ENCODE data around the gene TMEM138. TPM values are rescaled to one million over a fixed set of nuclear protein-coding genes. Genes with fewer than 3 reads are reported as not detected.

TMEM138 gene
- polyA plus RNA-seq, 1 donor, result 19.1 TPM

- no peak for DNase-seq (ENCODE audit: low read depth)
These were observed 43.9 kb downstream of the TMEM138 start for GRCh38 chr11:61406067-61406466.

GRCh38 chr11:61406991-61407728, 45.0 kb downstream of the TMEM138 start:
- no peak for DNase-seq (ENCODE audit: low read depth)

- DNase-seq (ENCODE audit: low read depth), result no peak
These were observed 49.4 kb downstream of the TMEM138 start for GRCh38 chr11:61411589-61411988.

GRCh38 chr11:61413496-61413895, 51.3 kb downstream of the TMEM138 start:
- no peak for DNase-seq (ENCODE audit: low read depth)

- no peak for DNase-seq (ENCODE audit: low read depth)
These were observed 52.4 kb downstream of the TMEM138 start for GRCh38 chr11:61414547-61414946.

- no peak for DNase-seq (ENCODE audit: low read depth)
These were observed 53.2 kb downstream of the TMEM138 start for GRCh38 chr11:61415381-61415780.

- no peak for DNase-seq (ENCODE audit: low read depth)
These were observed 54.8 kb downstream of the TMEM138 start for GRCh38 chr11:61416941-61417340.

GRCh38 chr11:61417670-61418069, 55.5 kb downstream of the TMEM138 start:
- DNase-seq (ENCODE audit: low read depth), result no peak

- no peak for DNase-seq (ENCODE audit: low read depth)
These were observed 56.0 kb downstream of the TMEM138 start for GRCh38 chr11:61418136-61418535.

Other genes with a start within 250 kb of the TMEM138 start
- 16.9 TPM for gene VPS37C, start 200.9 kb upstream of the TMEM138 start, polyA plus RNA-seq (ENCODE audit: insufficient read length)
- 1.5 TPM for gene PGA3, start 158.9 kb upstream of the TMEM138 start, polyA plus RNA-seq (ENCODE audit: insufficient read length)
- gene PGA4, start 140.0 kb upstream of the TMEM138 start, polyA plus RNA-seq (ENCODE audit: insufficient read length), result 1.1 TPM
- gene PGA5, start 121.2 kb upstream of the TMEM138 start, polyA plus RNA-seq (ENCODE audit: insufficient read length), result 1.7 TPM
- gene VWCE, start 67.1 kb upstream of the TMEM138 start, polyA plus RNA-seq (ENCODE audit: insufficient read length), result 11.0 TPM
- gene DDB1, start 29.3 kb upstream of the TMEM138 start, polyA plus RNA-seq (ENCODE audit: insufficient read length), result 195 TPM
- gene TKFC, start 29.1 kb upstream of the TMEM138 start, polyA plus RNA-seq (ENCODE audit: insufficient read length), result 18.5 TPM
- 16.4 TPM for gene CYB561A3, start 492 bp upstream of the TMEM138 start, polyA plus RNA-seq (ENCODE audit: insufficient read length)
- 13.1 TPM for gene TMEM216, start 30.2 kb downstream of the TMEM138 start, polyA plus RNA-seq (ENCODE audit: insufficient read length)
- gene CPSF7, start 67.6 kb downstream of the TMEM138 start, polyA plus RNA-seq (ENCODE audit: insufficient read length), result 72.1 TPM
- gene SDHAF2, start 67.8 kb downstream of the TMEM138 start, polyA plus RNA-seq (ENCODE audit: insufficient read length), result 27.8 TPM
- gene LRRC10B, start 146.4 kb downstream of the TMEM138 start, polyA plus RNA-seq (ENCODE audit: insufficient read length), result 0.14 TPM
- gene SYT7, start 218.7 kb downstream of the TMEM138 start, polyA plus RNA-seq (ENCODE audit: insufficient read length), result 3.3 TPM

Measured in forelimb muscle (tissue), 1 donor.